Heart left ventricle (tissue), 13 donors: ENCODE data around the gene PSMB10.

Experiments
- POLR2A ChIP-seq, 2 donors: fragments of 450-650 bp; IDR thresholded peaks; one replicate each; pipeline ENCODE4 v1.6.1; 2017; ENCODE audit warnings: antibody characterized with exemption in 2 of 2, mild to moderate bottlenecking in 2 of 2, moderate library complexity in 2 of 2
- TF ChIP-seq, protein P1 (sequence below), 12 donors: fragments of 200-600 bp; sonication (generic) in 4 of 12; IDR thresholded peaks; one replicate each; pipeline versions ENCODE4 v1.5.0 to v1.8.0; 2018 to 2022; ENCODE audit warnings: antibody characterized with exemption in 12 of 12, mild to moderate bottlenecking in 5 of 12
- donor health status: ischemic (EF 13 %, LVEDD 7.1; RV severe dilation, severe dysfunction).
- donor health status: DM: no; HTN: yes; CAD: no.
- donor health status: DM: no; HTN: no; CAD: no.
- donor health status: ischemic (EF 25% LVEDD 6.9; RV normal size, moderate dysfunction).
- donor health status: ischemic (EF 25% LVEDD 5.7; RV mildly dilated, moderate dysfunction).
- donor health status: ischemic (EF 35%, LVEDD 5.7; RV mildly dilated, moderate dysfunction).
- donor health status: nonischemic (EF 11% LVEDD 7.7; RV severe dilation, severe dysfunction).
- donor health status: DM: yes; HTN: yes; CAD: no.
- donor health status: PGD.
- donor health status: ischemic (EF 29% LVEDD 5.4; RV normal size, mild dysfunction).
- donor health status: nonischemic (EF 23%, LVEDD 6.1; RV moderate dilation, normal function).

DNA sequence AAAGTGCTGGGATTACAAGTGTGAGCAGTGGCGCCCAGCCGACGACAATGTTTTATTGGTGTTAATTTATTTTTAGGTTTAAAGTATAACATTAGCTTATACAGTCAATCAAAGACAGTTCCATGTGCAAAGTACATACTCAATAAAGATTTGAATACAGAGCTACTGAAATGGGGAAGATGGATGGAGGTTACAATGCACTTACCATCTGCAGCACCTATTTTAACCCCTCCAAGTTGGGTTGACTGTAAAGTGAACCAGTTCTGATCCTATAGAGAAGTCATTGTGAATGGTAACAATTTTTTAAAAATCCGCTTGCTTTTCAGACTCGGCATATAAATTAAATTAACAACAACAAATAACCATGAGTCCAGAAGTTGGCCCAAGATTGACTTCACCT is 44.3 kb downstream of the PSMB10 start:
- TF ChIP-seq, protein P1, sequence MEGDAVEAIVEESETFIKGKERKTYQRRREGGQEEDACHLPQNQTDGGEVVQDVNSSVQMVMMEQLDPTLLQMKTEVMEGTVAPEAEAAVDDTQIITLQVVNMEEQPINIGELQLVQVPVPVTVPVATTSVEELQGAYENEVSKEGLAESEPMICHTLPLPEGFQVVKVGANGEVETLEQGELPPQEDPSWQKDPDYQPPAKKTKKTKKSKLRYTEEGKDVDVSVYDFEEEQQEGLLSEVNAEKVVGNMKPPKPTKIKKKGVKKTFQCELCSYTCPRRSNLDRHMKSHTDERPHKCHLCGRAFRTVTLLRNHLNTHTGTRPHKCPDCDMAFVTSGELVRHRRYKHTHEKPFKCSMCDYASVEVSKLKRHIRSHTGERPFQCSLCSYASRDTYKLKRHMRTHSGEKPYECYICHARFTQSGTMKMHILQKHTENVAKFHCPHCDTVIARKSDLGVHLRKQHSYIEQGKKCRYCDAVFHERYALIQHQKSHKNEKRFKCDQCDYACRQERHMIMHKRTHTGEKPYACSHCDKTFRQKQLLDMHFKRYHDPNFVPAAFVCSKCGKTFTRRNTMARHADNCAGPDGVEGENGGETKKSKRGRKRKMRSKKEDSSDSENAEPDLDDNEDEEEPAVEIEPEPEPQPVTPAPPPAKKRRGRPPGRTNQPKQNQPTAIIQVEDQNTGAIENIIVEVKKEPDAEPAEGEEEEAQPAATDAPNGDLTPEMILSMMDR (IDR thresholded peaks at IDR 0.05), result no peak
- TF ChIP-seq POLR2A (IDR thresholded peaks at IDR 0.05), result no peak
